ENCODE measurements around the gene ITPRID1.

The ITPRID1 gene

GRCh38 chr7:31633894-31634494 is 120.1 kb downstream of the ITPRID1 start:
- no peak for DNase-seq (ENCODE audit: low read depth)

GRCh38 chr7:31640381-31640780 is 126.5 kb downstream of the ITPRID1 start:
- no peak for DNase-seq (ENCODE audit: low read depth)

- DNase-seq (ENCODE audit: low read depth) = no peak
Measured at GRCh38 chr7:31642681-31643115, 128.8 kb downstream of the ITPRID1 start.

- no peak for DNase-seq (ENCODE audit: low read depth)
Measured at GRCh38 chr7:31646942-31647341, 133.1 kb downstream of the ITPRID1 start.

- DNase-seq (ENCODE audit: low read depth) = no peak
Measured at GRCh38 chr7:31647511-31647910, 133.6 kb downstream of the ITPRID1 start.

GRCh38 chr7:31648288-31648687 is 134.4 kb downstream of the ITPRID1 start:
- no peak for DNase-seq (ENCODE audit: low read depth)

- DNase-seq (ENCODE audit: low read depth) = no peak
Measured at GRCh38 chr7:31648880-31649279, 135.0 kb downstream of the ITPRID1 start.

- DNase-seq (ENCODE audit: low read depth) = no peak
Measured at GRCh38 chr7:31651234-31652062, 137.6 kb downstream of the ITPRID1 start.

GRCh38 chr7:31652063-31652326 is 138.1 kb downstream of the ITPRID1 start:
- DNase-seq (ENCODE audit: low read depth) = no peak

GRCh38 chr7:31663072-31663471 is 149.2 kb downstream of the ITPRID1 start:
- no peak for DNase-seq (ENCODE audit: low read depth)

- no peak for DNase-seq (ENCODE audit: low read depth)
Measured at GRCh38 chr7:31664890-31665289, 151.0 kb downstream of the ITPRID1 start.

GRCh38 chr7:31665546-31665945 is 151.7 kb downstream of the ITPRID1 start:
- DNase-seq (ENCODE audit: low read depth) = no peak

GRCh38 chr7:31669461-31669860 is 155.6 kb downstream of the ITPRID1 start:
- DNase-seq (ENCODE audit: low read depth) = no peak

- no peak for DNase-seq (ENCODE audit: low read depth)
Measured at GRCh38 chr7:31679574-31680305, 165.8 kb downstream of the ITPRID1 start.

- DNase-seq (ENCODE audit: low read depth) = no peak
Measured at GRCh38 chr7:31683445-31684225, 169.7 kb downstream of the ITPRID1 start.

- no peak for DNase-seq (ENCODE audit: low read depth)
Measured at GRCh38 chr7:31687024-31687748, 173.3 kb downstream of the ITPRID1 start, which contains the start of gene PPP1R17. PPP1R17 (plus strand) TSS chr7:31687215; CDS start chr7:31692442, 5,227 bp downstream.

- no peak for DNase-seq (ENCODE audit: low read depth)
Measured at GRCh38 chr7:31688372-31688771, 174.5 kb downstream of the ITPRID1 start.

- no peak for DNase-seq (ENCODE audit: low read depth)
Measured at GRCh38 chr7:31688996-31689395, 175.1 kb downstream of the ITPRID1 start.

GRCh38 chr7:31690935-31691334 is 177.0 kb downstream of the ITPRID1 start:
- no peak for DNase-seq (ENCODE audit: low read depth)

- no peak for DNase-seq (ENCODE audit: low read depth)
Measured at GRCh38 chr7:31692451-31692850, 178.6 kb downstream of the ITPRID1 start.

GRCh38 chr7:31692871-31693270 is 179.0 kb downstream of the ITPRID1 start:
- no peak for DNase-seq (ENCODE audit: low read depth)

Data from stimulated activated CD8-positive, alpha-beta memory T cell treated with anti-CD3 and anti-CD28 coated beads, Interleukin-12 subunit alpha, Interleukin-12 subunit beta, amount 100 ng/mL, for 1 hour (primary cell).